ENCODE measurements around the gene SHISAL2A.

Gene SHISAL2A

DNA sequence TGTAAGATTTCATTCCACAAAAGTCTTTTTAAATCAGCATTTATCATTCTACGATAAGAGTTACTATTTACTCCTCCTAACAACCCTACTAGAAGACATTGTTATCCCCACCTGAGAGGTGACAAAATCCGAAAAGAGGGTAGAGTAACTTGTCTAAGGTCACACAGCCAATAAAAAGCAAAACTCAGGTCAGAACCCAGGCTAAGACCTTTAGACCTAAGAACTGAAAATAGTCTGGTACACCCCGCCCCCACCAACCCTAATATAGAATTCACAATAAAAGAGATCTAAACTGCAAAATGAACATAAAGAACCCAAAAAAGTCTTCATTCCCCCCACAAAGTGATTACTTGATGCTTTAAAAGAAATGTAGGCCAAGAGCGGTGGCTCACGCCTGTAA, 46.5 kb downstream of the SHISAL2A start:
- no peak for ATAC-seq

DNA sequence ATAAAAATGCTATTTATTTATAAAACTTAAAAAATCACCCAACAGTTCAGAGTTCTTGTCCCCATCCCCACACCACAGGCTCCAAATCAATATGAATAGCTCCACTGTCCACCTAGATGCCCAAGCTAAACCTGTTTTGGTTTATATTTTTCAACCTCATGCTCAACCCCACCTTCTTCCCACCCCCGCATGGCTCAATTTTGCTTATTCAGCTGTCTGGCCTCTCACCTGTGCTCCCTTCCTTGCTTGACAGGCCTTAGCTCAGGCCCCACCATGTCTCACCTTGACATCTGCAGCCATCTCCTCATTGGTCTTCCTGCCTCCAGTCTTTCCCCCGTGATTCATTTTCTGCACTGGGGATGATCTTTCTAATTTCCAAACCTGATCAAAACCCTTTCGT, 47.4 kb downstream of the SHISAL2A start:
- ATAC-seq = no peak
- TF ChIP-seq OSR1 (CRISPR knock-in tag; IDR thresholded peaks at IDR 0.05) (no peak), TOX (CRISPR knock-in tag; IDR thresholded peaks at IDR 0.05; ENCODE audit: borderline replicate concordance) (no peak), BACH2 (CRISPR knock-in tag; IDR thresholded peaks at IDR 0.05; ENCODE audit: borderline replicate concordance) (no peak), ARNTL (CRISPR knock-in tag; IDR thresholded peaks at IDR 0.05; ENCODE audit: borderline replicate concordance, low read depth) (no peak), CSDC2 (CRISPR knock-in tag; IDR thresholded peaks at IDR 0.05) (no peak), ZC3H10 (CRISPR knock-in tag; IDR thresholded peaks at IDR 0.05) (no peak), ISL1 (CRISPR knock-in tag; IDR thresholded peaks at IDR 0.05) (no peak), PPARA (CRISPR knock-in tag; IDR thresholded peaks at IDR 0.05; ENCODE audit: borderline replicate concordance) (no peak), ZNF8 (CRISPR knock-in tag; IDR thresholded peaks at IDR 0.05) (no peak), GLIS3 (CRISPR knock-in tag; IDR thresholded peaks at IDR 0.05) (no peak), ZFP30 (CRISPR knock-in tag; IDR thresholded peaks at IDR 0.05) (no peak), ESRRG (CRISPR knock-in tag; IDR thresholded peaks at IDR 0.05) (no peak), RARB (CRISPR knock-in tag; IDR thresholded peaks at IDR 0.05) (no peak), ZNF565 (CRISPR knock-in tag; conservative IDR thresholded peaks at IDR 0.05; ENCODE audit: low read depth) (no peak), ZNF70 (CRISPR knock-in tag; IDR thresholded peaks at IDR 0.05) (no peak)
- TF ChIP-seq, protein P1, sequence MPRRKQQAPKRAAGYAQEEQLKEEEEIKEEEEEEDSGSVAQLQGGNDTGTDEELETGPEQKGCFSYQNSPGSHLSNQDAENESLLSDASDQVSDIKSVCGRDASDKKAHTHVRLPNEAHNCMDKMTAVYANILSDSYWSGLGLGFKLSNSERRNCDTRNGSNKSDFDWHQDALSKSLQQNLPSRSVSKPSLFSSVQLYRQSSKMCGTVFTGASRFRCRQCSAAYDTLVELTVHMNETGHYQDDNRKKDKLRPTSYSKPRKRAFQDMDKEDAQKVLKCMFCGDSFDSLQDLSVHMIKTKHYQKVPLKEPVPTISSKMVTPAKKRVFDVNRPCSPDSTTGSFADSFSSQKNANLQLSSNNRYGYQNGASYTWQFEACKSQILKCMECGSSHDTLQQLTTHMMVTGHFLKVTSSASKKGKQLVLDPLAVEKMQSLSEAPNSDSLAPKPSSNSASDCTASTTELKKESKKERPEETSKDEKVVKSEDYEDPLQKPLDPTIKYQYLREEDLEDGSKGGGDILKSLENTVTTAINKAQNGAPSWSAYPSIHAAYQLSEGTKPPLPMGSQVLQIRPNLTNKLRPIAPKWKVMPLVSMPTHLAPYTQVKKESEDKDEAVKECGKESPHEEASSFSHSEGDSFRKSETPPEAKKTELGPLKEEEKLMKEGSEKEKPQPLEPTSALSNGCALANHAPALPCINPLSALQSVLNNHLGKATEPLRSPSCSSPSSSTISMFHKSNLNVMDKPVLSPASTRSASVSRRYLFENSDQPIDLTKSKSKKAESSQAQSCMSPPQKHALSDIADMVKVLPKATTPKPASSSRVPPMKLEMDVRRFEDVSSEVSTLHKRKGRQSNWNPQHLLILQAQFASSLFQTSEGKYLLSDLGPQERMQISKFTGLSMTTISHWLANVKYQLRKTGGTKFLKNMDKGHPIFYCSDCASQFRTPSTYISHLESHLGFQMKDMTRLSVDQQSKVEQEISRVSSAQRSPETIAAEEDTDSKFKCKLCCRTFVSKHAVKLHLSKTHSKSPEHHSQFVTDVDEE (CRISPR knock-in tag; IDR thresholded peaks at IDR 0.05) = no peak
- TF ChIP-seq, protein P2, sequence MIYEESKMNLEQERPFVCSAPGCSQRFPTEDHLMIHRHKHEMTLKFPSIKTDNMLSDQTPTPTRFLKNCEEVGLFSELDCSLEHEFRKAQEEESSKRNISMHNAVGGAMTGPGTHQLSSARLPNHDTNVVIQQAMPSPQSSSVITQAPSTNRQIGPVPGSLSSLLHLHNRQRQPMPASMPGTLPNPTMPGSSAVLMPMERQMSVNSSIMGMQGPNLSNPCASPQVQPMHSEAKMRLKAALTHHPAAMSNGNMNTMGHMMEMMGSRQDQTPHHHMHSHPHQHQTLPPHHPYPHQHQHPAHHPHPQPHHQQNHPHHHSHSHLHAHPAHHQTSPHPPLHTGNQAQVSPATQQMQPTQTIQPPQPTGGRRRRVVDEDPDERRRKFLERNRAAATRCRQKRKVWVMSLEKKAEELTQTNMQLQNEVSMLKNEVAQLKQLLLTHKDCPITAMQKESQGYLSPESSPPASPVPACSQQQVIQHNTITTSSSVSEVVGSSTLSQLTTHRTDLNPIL (CRISPR knock-in tag; IDR thresholded peaks at IDR 0.05; ENCODE audit: low read depth) = no peak
- TF ChIP-seq, protein P3, sequence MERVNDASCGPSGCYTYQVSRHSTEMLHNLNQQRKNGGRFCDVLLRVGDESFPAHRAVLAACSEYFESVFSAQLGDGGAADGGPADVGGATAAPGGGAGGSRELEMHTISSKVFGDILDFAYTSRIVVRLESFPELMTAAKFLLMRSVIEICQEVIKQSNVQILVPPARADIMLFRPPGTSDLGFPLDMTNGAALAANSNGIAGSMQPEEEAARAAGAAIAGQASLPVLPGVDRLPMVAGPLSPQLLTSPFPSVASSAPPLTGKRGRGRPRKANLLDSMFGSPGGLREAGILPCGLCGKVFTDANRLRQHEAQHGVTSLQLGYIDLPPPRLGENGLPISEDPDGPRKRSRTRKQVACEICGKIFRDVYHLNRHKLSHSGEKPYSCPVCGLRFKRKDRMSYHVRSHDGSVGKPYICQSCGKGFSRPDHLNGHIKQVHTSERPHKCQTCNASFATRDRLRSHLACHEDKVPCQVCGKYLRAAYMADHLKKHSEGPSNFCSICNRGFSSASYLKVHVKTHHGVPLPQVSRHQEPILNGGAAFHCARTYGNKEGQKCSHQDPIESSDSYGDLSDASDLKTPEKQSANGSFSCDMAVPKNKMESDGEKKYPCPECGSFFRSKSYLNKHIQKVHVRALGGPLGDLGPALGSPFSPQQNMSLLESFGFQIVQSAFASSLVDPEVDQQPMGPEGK (CRISPR knock-in tag; IDR thresholded peaks at IDR 0.05; ENCODE audit: borderline replicate concordance) = no peak
- TF ChIP-seq, protein P4, sequence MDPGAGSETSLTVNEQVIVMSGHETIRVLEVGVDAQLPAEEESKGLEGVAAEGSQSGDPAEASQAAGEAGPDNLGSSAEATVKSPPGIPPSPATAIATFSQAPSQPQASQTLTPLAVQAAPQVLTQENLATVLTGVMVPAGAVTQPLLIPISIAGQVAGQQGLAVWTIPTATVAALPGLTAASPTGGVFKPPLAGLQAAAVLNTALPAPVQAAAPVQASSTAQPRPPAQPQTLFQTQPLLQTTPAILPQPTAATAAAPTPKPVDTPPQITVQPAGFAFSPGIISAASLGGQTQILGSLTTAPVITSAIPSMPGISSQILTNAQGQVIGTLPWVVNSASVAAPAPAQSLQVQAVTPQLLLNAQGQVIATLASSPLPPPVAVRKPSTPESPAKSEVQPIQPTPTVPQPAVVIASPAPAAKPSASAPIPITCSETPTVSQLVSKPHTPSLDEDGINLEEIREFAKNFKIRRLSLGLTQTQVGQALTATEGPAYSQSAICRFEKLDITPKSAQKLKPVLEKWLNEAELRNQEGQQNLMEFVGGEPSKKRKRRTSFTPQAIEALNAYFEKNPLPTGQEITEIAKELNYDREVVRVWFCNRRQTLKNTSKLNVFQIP (CRISPR knock-in tag; IDR thresholded peaks at IDR 0.05; ENCODE audit: borderline replicate concordance, low read depth) = no peak

More for the DNA sequence above, 46.5 kb downstream of the SHISAL2A start:
- no peak for TF ChIP-seq GLIS3 (CRISPR knock-in tag; IDR thresholded peaks at IDR 0.05)
- no peak for TF ChIP-seq OSR1 (CRISPR knock-in tag; IDR thresholded peaks at IDR 0.05)
- TF ChIP-seq, protein P3 (CRISPR knock-in tag; IDR thresholded peaks at IDR 0.05; ENCODE audit: borderline replicate concordance) = no peak
- no peak for TF ChIP-seq ZC3H10 (CRISPR knock-in tag; IDR thresholded peaks at IDR 0.05)
- TF ChIP-seq, protein P2 (CRISPR knock-in tag; IDR thresholded peaks at IDR 0.05; ENCODE audit: low read depth) = no peak
- TF ChIP-seq TCF4 (CRISPR knock-in tag; IDR thresholded peaks at IDR 0.05; ENCODE audit: borderline replicate concordance) = no peak
- no peak for TF ChIP-seq ZNF70 (CRISPR knock-in tag; IDR thresholded peaks at IDR 0.05)

Data from SK-N-SH treated with all-trans-retinoic acid at 6 μM for 48 hours (cell line).